CD8-positive, alpha-beta memory T cell (primary cell): Measurements from ENCODE around the gene AMELX. TPM values are rescaled to one million over a fixed set of nuclear protein-coding genes. Genes with fewer than 3 reads are reported as not detected.

Experiments
- CTCF ChIA-PET: fragments of 350-600 bp; sonication (Branson Sonifier 250); formaldehyde crosslinking; loops from one replicate; lab custom pipeline; 2021; ENCODE audit warnings: antibody characterized with exemption; lab: Charles Lee
- POLR2A ChIA-PET: fragments of 350-600 bp; sonication (Branson Sonifier 250); formaldehyde crosslinking; loops from one replicate; lab custom pipeline; 2021; ENCODE audit warnings: antibody characterized with exemption; lab: Charles Lee
- DNase-seq, 5 donors: peaks; one replicate each; pipeline versions ENCODE4 v3.0.0 to v3.0.0-alpha.2; 2020 to 2022; ENCODE audit warnings: mixed read lengths in 1 of 5
- H3K27ac ChIP-seq: one replicate; pipeline ENCODE4 v1.7.0; 2013; ENCODE audit warnings: low read depth, mild to moderate bottlenecking, low read length, moderate library complexity
- H3K27me3 ChIP-seq: 2 replicates; pipeline ENCODE4 v1.7.0; 2013; ENCODE audit warnings: low read length, mild to moderate bottlenecking; ENCODE audit not compliant: insufficient read depth, poor library complexity, severe bottlenecking
- H3K36me3 ChIP-seq: 2 replicates; pipeline ENCODE4 v1.7.0; 2013; ENCODE audit warnings: mild to moderate bottlenecking, low read length, moderate library complexity; ENCODE audit not compliant: insufficient read depth
- H3K4me1 ChIP-seq: 2 replicates; pipeline ENCODE4 v1.7.0; 2013; ENCODE audit warnings: mild to moderate bottlenecking, low read length, moderate library complexity; ENCODE audit not compliant: insufficient read depth
- H3K4me3 ChIP-seq: 2 replicates; pipeline ENCODE4 v1.7.0; 2013; ENCODE audit warnings: mild to moderate bottlenecking, low read length
- H3K9me3 ChIP-seq: 2 replicates; pipeline ENCODE4 v1.7.0; 2013; ENCODE audit warnings: mild to moderate bottlenecking, low read length
- H3K27ac Mint-ChIP-seq, 8 donors: one replicate each; pipeline ENCODE4 v1.8.0; 2020 to 2021; ENCODE audit warnings: mixed read lengths in 8 of 8, mild to moderate bottlenecking in 6 of 8, inconsistent platforms in 3 of 8, moderate library complexity in 3 of 8
- H3K27me3 Mint-ChIP-seq, 2 donors: one replicate each; pipeline ENCODE4 v1.8.0; 2020 to 2021; ENCODE audit warnings: mixed read lengths in 2 of 2, mild to moderate bottlenecking in 1 of 2, moderate library complexity in 1 of 2
- H3K36me3 Mint-ChIP-seq, 3 donors: one replicate each; pipeline ENCODE4 v1.8.0; 2020 to 2021; ENCODE audit warnings: mixed read lengths in 3 of 3, inconsistent platforms in 1 of 3, mild to moderate bottlenecking in 1 of 3
- H3K4me1 Mint-ChIP-seq, 3 donors: one replicate each; pipeline ENCODE4 v1.8.0; 2020 to 2021; ENCODE audit warnings: mixed read lengths in 3 of 3, inconsistent platforms in 1 of 3, mild to moderate bottlenecking in 1 of 3
- H3K4me3 Mint-ChIP-seq, 7 donors: one replicate each; pipeline ENCODE4 v1.8.0; 2020 to 2021; ENCODE audit warnings: mixed read lengths in 7 of 7, mild to moderate bottlenecking in 6 of 7, moderate library complexity in 4 of 7, inconsistent platforms in 2 of 7
- H3K9me3 Mint-ChIP-seq, 5 donors: one replicate each; pipeline ENCODE4 v1.8.0; 2020 to 2022; ENCODE audit warnings: mixed read lengths in 5 of 5, mild to moderate bottlenecking in 3 of 5, moderate library complexity in 2 of 5, inconsistent platforms in 1 of 5
- polyA plus RNA-seq: library from polyadenylated mRNA; unstranded; fragments of 300-500 nt; fragmentation: Illumina TruSeq; gene quantifications from one replicate; pipeline ENCODE4 v1.2.3, GENCODE V29; 2021
- total RNA-seq, 2 experiments: library from RNA; stranded (reverse); gene quantifications; one replicate each; pipeline ENCODE4 v1.2.3, GENCODE V29; 2021

Gene AMELX
- total and polyA plus RNA-seq, 3 experiments from 2014 or later: not detected

GRCh38 chrX:11265352-11265751, 27.9 kb upstream of the AMELX start:
- Histone ChIP-seq H3K27ac (peak overlapping the region; percentile 31), H3K36me3 (no peaks in the 10 kb centered on the region), H3K4me3 (no peak overlapping the region), H3K9me3 (no peaks in the 10 kb centered on the region), H3K27me3 (no peaks in the 10 kb centered on the region), H3K4me1 (no peaks in the 10 kb centered on the region)
- POLR2A ChIA-PET: no interaction called here
- no peaks in the 10 kb centered on the region for H3K27me3 Mint-ChIP-seq
- H3K27ac Mint-ChIP-seq: no peak overlapping the region
- DNase-seq: no peak
- no peak overlapping the region for H3K4me3 Mint-ChIP-seq
- H3K4me1 Mint-ChIP-seq: no peaks in the 10 kb centered on the region
- CTCF ChIA-PET: no interaction called here
- peaks cover 0 to 2% (median 0%) of the 10 kb centered on the region in 5 donors for H3K9me3 Mint-ChIP-seq
- no peaks in the 10 kb centered on the region for H3K36me3 Mint-ChIP-seq

DNA sequence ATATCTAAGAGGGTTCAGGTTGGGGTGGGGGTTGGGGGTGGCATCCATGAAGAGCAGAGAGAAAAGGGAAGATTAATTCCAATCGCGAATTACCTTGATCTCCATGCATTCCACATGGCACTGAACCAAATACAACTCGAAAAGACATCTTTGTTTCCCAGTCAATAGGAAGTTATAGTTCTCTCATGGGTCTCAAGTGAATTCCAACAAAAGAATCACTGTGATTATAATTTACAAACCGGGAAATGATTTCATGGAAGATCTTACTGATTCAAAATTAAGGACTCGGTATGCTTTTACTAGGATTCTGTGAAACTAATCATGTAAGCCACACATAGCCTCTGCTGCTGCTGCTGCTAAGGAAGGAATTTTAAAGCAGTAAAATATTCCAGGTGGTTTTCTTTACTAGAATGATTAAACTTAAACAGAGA, 26.6 kb upstream of the AMELX start:
- CTCF ChIA-PET: no interaction called here
- H3K4me1 Mint-ChIP-seq: no peaks in the 10 kb centered on the region

DNA sequence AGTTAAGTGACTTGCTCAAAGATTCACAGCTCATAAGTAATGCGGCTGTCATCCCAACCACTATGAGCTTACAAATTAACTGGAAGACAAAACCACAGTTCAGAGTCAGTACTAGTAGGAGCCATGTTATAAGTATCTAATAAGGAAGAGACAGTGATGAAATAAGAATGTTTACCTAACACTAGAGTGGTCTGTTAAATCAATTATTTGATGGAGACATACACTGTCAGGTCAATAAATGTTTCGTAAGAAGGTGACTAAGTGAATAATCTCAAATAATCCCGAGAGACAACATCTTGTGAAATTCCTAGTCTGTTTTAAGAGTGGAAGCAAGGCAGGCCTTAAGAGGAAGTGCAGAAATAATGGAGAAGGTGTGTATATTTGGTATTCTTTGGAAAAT, 25.8 kb upstream of the AMELX start:
- no peak for DNase-seq
- Histone ChIP-seq H3K4me1 (no peaks in the 10 kb centered on the region), H3K27ac (no peak overlapping the region), H3K36me3 (no peaks in the 10 kb centered on the region), H3K9me3 (no peaks in the 10 kb centered on the region), H3K27me3 (no peaks in the 10 kb centered on the region), H3K4me3 (no peak overlapping the region)
- Mint-ChIP-seq H3K27ac (no peak overlapping the region), H3K4me1 (no peaks in the 10 kb centered on the region), H3K36me3 (no peaks in the 10 kb centered on the region), H3K9me3 (peaks cover 0 to 2% (median 0%) of the 10 kb centered on the region in 5 donors), H3K27me3 (no peaks in the 10 kb centered on the region), H3K4me3 (no peak overlapping the region)
- CTCF ChIA-PET: no interaction called here
- POLR2A ChIA-PET: no interaction called here

More for the DNA sequence above, 26.6 kb upstream of the AMELX start:
- Histone ChIP-seq H3K27ac (no peak overlapping the region), H3K4me1 (no peaks in the 10 kb centered on the region), H3K27me3 (no peaks in the 10 kb centered on the region), H3K4me3 (no peak overlapping the region), H3K36me3 (no peaks in the 10 kb centered on the region), H3K9me3 (no peaks in the 10 kb centered on the region)
- no peak for DNase-seq
- Mint-ChIP-seq H3K36me3 (no peaks in the 10 kb centered on the region), H3K4me3 (no peak overlapping the region), H3K27ac (no peak overlapping the region), H3K9me3 (peaks cover 0 to 2% (median 0%) of the 10 kb centered on the region in 5 donors), H3K27me3 (no peaks in the 10 kb centered on the region)
- POLR2A ChIA-PET: no interaction called here

DNA sequence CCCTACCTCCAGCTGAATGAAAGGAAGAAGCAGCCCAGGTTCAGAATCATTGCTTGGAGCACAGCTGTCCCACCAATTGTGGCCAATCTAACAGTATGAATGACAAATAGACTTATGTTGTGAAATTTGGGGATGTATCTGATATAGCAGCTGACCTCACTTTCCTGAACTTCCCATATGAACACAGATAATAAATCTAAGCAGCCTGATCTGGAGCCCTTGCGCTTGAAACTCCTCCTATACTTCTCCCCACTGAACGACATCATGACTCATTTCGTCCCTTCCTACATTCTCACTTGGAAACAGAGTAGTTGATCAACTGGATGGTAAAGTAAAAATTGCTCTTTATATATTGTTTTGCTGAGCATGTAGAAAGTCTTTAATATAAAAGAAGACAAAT, 24.2 kb upstream of the AMELX start:
- no peaks in the 10 kb centered on the region for H3K36me3 ChIP-seq
- no peak overlapping the region for H3K4me3 ChIP-seq
- H3K4me1 ChIP-seq: no peaks in the 10 kb centered on the region
- H3K36me3 Mint-ChIP-seq: no peaks in the 10 kb centered on the region
- no peak overlapping the region for H3K27ac ChIP-seq
- POLR2A ChIA-PET: no interaction called here
- no peaks in the 10 kb centered on the region for H3K9me3 ChIP-seq
- H3K27ac Mint-ChIP-seq: no peak overlapping the region
- peaks cover 0 to 2% (median 0%) of the 10 kb centered on the region in 5 donors for H3K9me3 Mint-ChIP-seq
- no peak overlapping the region for H3K4me3 Mint-ChIP-seq
- no peaks in the 10 kb centered on the region for H3K27me3 Mint-ChIP-seq
- no peaks in the 10 kb centered on the region for H3K4me1 Mint-ChIP-seq
- DNase-seq: no peak
- no peaks in the 10 kb centered on the region for H3K27me3 ChIP-seq
- CTCF ChIA-PET: no interaction called here

- H3K4me1 Mint-ChIP-seq: no peaks in the 10 kb centered on the region
- H3K27me3 Mint-ChIP-seq: no peaks in the 10 kb centered on the region
- peaks cover 0 to 2% (median 0%) of the 10 kb centered on the region in 5 donors for H3K9me3 Mint-ChIP-seq
- H3K4me1 ChIP-seq: no peaks in the 10 kb centered on the region
- no peaks in the 10 kb centered on the region for H3K27me3 ChIP-seq
- H3K36me3 ChIP-seq: no peaks in the 10 kb centered on the region
- no peak overlapping the region for H3K27ac Mint-ChIP-seq
- no peak overlapping the region for H3K27ac ChIP-seq
- H3K36me3 Mint-ChIP-seq: no peaks in the 10 kb centered on the region
- ChIA-PET CTCF (no interaction called here), POLR2A (no interaction called here)
- no peak overlapping the region for H3K4me3 Mint-ChIP-seq
- no peak overlapping the region for H3K4me3 ChIP-seq
- H3K9me3 ChIP-seq: no peaks in the 10 kb centered on the region
- DNase-seq: no peak
These were observed 23.2 kb upstream of the AMELX start for GRCh38 chrX:11269996-11270395.

- Histone ChIP-seq H3K27me3 (no peaks in the 10 kb centered on the region), H3K36me3 (no peaks in the 10 kb centered on the region), H3K27ac (no peak overlapping the region), H3K9me3 (no peaks in the 10 kb centered on the region), H3K4me3 (no peak overlapping the region), H3K4me1 (no peaks in the 10 kb centered on the region)
- no peaks in the 10 kb centered on the region for H3K4me1 Mint-ChIP-seq
- no peak for DNase-seq
- H3K36me3 Mint-ChIP-seq: no peaks in the 10 kb centered on the region
- peaks cover 0 to 3% of the 10 kb centered on the region in 2 donors for H3K27me3 Mint-ChIP-seq
- H3K4me3 Mint-ChIP-seq: no peak overlapping the region
- H3K27ac Mint-ChIP-seq: no peak overlapping the region
- POLR2A ChIA-PET: no interaction called here
- peaks cover 0 to 2% (median 0%) of the 10 kb centered on the region in 5 donors for H3K9me3 Mint-ChIP-seq
- CTCF ChIA-PET: no interaction called here
These were observed 20.9 kb upstream of the AMELX start for GRCh38 chrX:11272290-11272689.

DNA sequence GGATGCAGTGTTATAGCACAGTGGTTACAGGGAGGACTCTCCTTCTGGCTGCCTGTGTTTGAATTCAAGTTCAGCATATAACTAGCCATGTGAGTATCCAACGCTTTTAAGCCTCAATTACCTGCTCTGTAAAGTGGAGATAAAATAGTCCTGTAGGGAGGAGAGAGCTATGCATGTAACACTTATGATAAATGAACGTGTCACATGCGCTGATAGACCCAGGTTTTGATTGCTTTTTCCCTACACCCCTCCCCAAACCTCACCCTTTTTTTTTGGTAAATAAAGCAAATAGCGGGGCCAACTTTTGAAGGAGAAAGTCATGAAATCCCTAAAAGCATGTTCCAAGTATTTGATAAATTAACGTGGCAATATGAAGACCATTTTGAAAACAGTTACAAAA, 20.4 kb upstream of the AMELX start:
- H3K36me3 Mint-ChIP-seq: no peaks in the 10 kb centered on the region

GRCh38 chrX:11273544-11273943, 19.7 kb upstream of the AMELX start:
- H3K27ac ChIP-seq: no peak overlapping the region
- peaks cover 0 to 2% (median 0%) of the 10 kb centered on the region in 5 donors for H3K9me3 Mint-ChIP-seq
- peaks cover 0 to 3% of the 10 kb centered on the region in 2 donors for H3K27me3 Mint-ChIP-seq
- no peak for DNase-seq
- ChIA-PET CTCF (no interaction called here), POLR2A (no interaction called here)
- no peak overlapping the region for H3K4me3 Mint-ChIP-seq
- no peaks in the 10 kb centered on the region for H3K27me3 ChIP-seq
- no peak overlapping the region for H3K4me3 ChIP-seq
- H3K9me3 ChIP-seq: no peaks in the 10 kb centered on the region
- H3K4me1 Mint-ChIP-seq: no peaks in the 10 kb centered on the region
- no peak overlapping the region for H3K27ac Mint-ChIP-seq
- no peaks in the 10 kb centered on the region for H3K4me1 ChIP-seq
- H3K36me3 ChIP-seq: no peaks in the 10 kb centered on the region
- H3K36me3 Mint-ChIP-seq: no peaks in the 10 kb centered on the region

More for the DNA sequence above, 20.4 kb upstream of the AMELX start:
- ChIA-PET CTCF (no interaction called here), POLR2A (no interaction called here)
- H3K4me1 Mint-ChIP-seq: no peaks in the 10 kb centered on the region
- H3K36me3 ChIP-seq: no peaks in the 10 kb centered on the region
- no peaks in the 10 kb centered on the region for H3K9me3 ChIP-seq
- no peaks in the 10 kb centered on the region for H3K27me3 ChIP-seq
- H3K4me3 ChIP-seq: no peak overlapping the region
- H3K4me1 ChIP-seq: no peaks in the 10 kb centered on the region
- H3K27me3 Mint-ChIP-seq: peaks cover 0 to 3% of the 10 kb centered on the region in 2 donors
- H3K27ac ChIP-seq: no peak overlapping the region
- H3K27ac Mint-ChIP-seq: no peak overlapping the region
- H3K4me3 Mint-ChIP-seq: no peak overlapping the region
- H3K9me3 Mint-ChIP-seq: peaks cover 0 to 2% (median 0%) of the 10 kb centered on the region in 5 donors
- DNase-seq: no peak

DNA sequence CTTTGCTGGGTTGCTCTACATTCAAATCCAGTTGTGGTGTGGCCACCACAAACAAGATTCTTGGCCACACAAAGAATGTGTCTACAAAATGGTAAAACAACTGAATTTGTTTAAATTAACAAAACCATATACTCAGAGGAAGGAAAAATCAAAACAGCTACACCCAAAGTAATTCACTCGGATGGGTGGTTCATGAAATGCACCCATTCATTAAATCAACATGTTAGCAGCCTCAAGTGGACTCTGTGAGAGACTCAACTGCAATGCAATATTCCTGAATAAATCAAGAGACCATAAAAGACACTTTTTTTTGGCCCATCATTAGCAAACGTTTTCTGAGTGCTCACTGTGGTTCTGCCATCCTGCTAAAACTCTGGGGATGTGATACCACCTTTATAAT, 11.2 kb upstream of the AMELX start:
- Mint-ChIP-seq H3K4me3 (no peak overlapping the region), H3K4me1 (no peaks in the 10 kb centered on the region), H3K27me3 (peaks cover 0 to 2% of the 10 kb centered on the region in 2 donors), H3K27ac (no peak overlapping the region), H3K9me3 (peaks cover 0 to 1% (median 0%) of the 10 kb centered on the region in 5 donors), H3K36me3 (no peaks in the 10 kb centered on the region)
- no peak for DNase-seq
- ChIA-PET CTCF (no interaction called here), POLR2A (no interaction called here)
- H3K36me3 ChIP-seq: no peaks in the 10 kb centered on the region
- H3K9me3 ChIP-seq: no peaks in the 10 kb centered on the region
- H3K27me3 ChIP-seq: no peaks in the 10 kb centered on the region
- no peak overlapping the region for H3K4me3 ChIP-seq
- H3K27ac ChIP-seq: no peak overlapping the region
- no peaks in the 10 kb centered on the region for H3K4me1 ChIP-seq
